CD4-positive, alpha-beta T cell treated with Interferon gamma for 1 hour (primary cell): ENCODE results near the gene SHISA7.

Source experiments
- DNase-seq: peaks from one replicate; pipeline ENCODE4 v3.0.0-alpha.2; 2020

SHISA7 gene

GRCh38 chr19:55443045-55443823 is at the start of gene SHISA7:
TSS of gene SHISA7 (minus strand) at chr19:55443300. CDS start at chr19:55442863, 437 bp downstream.
- DNase-seq = no peak

- DNase-seq = no peak
Measured at GRCh38 chr19:55492362-55492944, 49.4 kb upstream of the SHISA7 start.

GRCh38 chr19:55491546-55492360 is 48.7 kb upstream of the SHISA7 start:
- no peak for DNase-seq

- DNase-seq = no peak
Measured at GRCh38 chr19:55490478-55491432, 47.7 kb upstream of the SHISA7 start.

- DNase-seq = no peak
Measured at GRCh38 chr19:55489711-55490477, 46.8 kb upstream of the SHISA7 start.

- no peak for DNase-seq
Measured at GRCh38 chr19:55488986-55489710, 46.0 kb upstream of the SHISA7 start.

- no peak for DNase-seq
Measured at GRCh38 chr19:55487924-55488687, 45.0 kb upstream of the SHISA7 start, which contains the start of gene SSC5D. TSS of gene SSC5D (plus strand) at chr19:55488436. CDS start at chr19:55488590, 154 bp downstream.

- DNase-seq = no peak
Measured at GRCh38 chr19:55486971-55487923, 44.1 kb upstream of the SHISA7 start.

- DNase-seq = no peak
Measured at GRCh38 chr19:55486043-55486970, 43.2 kb upstream of the SHISA7 start.

- DNase-seq = no peak
Measured at GRCh38 chr19:55485439-55486011, 42.4 kb upstream of the SHISA7 start.

GRCh38 chr19:55484593-55485438 is 41.7 kb upstream of the SHISA7 start, which contains the start of gene NAT14:
TSS of gene NAT14 (plus strand) at chr19:55485188. CDS start at chr19:55485709, 521 bp downstream.
- peak; percentile 72 for DNase-seq

GRCh38 chr19:55483706-55484592 is 40.8 kb upstream of the SHISA7 start:
- no peak for DNase-seq

- no peak for DNase-seq
Measured at GRCh38 chr19:55482967-55483705, 40.0 kb upstream of the SHISA7 start.
